Hepatocyte (in vitro differentiated cells): ENCODE data around the gene ETDC.

Experiments
- CTCF ChIP-seq: fragments of 200-600 bp; sonication (generic); IDR thresholded peaks from 2 replicates; pipeline ENCODE4 v1.5.1; 2016; ENCODE audit warnings: antibody characterized with exemption, mild to moderate bottlenecking; ENCODE audit not compliant: poor library complexity
- EZH2 ChIP-seq: fragments of 200-600 bp; sonication (generic); IDR thresholded peaks from 2 replicates; pipeline ENCODE4 v1.6.1; 2016; ENCODE audit warnings: antibody characterized with exemption, mild to moderate bottlenecking, borderline replicate concordance

DNA sequence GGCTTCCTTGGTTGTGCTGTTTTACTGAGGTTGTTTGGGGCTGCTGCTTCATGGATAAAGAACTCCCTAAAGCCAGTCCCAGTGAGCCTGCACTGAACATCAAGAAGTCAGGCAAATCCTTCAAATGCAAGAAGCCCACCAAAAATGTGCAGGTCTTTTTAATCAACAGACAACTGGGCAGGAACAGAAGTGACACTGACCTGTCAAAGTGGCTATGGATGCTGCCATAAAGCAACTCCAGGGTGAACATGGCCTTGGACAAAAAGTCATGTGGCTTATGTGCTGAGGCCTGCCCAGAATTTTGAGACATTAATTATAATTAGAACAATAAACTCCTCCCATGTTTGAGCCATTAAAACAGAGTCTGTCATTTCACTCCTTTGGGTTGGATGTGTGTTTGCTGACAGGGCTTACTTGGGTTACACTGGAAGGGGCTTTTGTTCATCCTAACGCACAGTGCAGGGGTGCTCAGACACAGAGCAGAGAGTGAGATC, at the start of gene ETDC:
- no peak for TF ChIP-seq CTCF
- no peak for TF ChIP-seq EZH2
